GM19025 (cell line): Measurements from ENCODE around the gene NOL11.
"Not testable (repeated sequence)": the region's sequence is repeated elsewhere in the genome, so short reads cannot be mapped to it uniquely, and the experiment has no call there.

ENCODE experiments used
- ATAC-seq: cut with Tn5 transposase; IDR thresholded peaks from one replicate; pipeline ENCODE4 v1.9.1; 2021; ENCODE audit warnings: mild to moderate bottlenecking, low read depth, moderate library complexity; ENCODE audit not compliant: unreplicated experiment

NOL11 gene

GRCh38 chr17:67707442-67707841, 10.3 kb upstream of the NOL11 start:
- ATAC-seq: no peak

DNA sequence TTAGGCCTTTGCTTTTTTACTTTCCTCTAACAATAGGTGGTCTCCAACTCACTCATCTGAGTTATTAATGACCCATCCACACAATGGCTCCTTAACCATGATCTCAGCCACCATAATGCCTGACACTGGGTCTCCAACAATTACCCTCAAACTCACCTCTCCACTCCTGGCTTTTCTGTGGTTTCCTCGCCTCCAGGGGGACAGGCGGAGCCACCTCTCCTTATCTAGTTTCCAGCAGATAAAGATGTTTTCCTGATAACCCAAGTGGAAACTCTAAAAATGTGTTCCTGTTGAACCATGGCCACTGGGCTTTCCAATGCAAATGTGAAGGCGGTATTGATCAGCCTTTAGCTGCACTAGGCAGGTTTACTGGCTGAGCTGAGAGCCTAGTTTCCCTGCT, 9.4 kb upstream of the NOL11 start:
- no peak for ATAC-seq

GRCh38 chr17:67711916-67712315, 5.8 kb upstream of the NOL11 start:
- no peak for ATAC-seq

DNA sequence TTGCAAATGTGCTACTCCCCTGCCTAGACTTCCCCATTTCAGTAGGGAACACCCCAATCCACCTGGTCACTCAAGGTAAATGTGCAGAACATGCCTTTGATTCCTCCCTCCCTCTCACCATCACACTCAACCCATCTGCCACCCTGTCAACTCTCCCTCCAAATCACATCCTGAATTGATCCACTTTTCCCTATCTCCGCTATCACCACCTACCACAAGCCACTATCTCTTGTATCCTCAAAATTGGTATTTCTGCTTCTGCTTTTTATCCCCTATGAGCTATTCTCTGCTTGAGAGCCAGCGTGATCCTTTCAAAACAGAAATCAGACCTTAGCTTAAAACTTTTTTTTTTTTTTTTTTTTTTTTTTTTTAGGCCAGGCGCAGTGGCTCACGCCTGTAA, 5.4 kb upstream of the NOL11 start:
- ATAC-seq: no peak

DNA sequence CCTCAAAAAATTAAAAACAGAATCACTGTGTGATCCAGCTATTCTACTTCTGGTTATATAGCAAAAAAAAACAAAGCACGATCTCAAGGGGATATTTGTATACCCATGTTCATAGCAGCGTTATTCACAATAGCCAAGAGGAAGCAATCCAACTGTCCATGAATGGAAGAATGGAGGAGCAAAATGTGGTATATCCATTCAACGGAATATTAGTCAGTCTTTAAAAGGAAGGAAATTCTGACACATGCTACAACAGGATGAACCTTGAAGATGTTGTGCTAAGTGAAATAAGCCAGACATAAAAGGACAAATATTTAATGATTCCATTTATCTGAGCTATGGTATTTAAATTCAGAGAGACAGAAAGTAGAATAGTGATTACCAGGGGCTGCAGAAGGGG, 4.6 kb upstream of the NOL11 start:
- ATAC-seq: no peak

DNA sequence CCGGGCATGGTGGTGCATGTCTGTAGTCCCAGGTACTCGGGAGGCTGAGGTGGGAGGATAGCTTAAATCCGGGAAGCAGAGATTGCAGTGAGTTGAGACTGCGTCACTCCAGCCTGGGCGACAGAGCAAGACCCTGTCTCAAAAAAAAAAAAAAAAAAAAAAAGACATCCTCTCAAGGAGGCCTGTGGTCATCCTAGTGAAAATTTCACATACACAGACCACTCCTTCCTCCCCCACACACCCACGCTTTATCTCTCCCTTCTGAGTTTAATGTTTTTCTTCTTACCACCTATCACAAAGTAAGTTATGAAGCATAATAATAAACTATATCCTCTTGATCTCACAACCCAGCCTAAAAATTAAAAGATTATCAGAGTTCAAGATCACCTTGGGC, 1.3 kb upstream of the NOL11 start:
- no peak for ATAC-seq

GRCh38 chr17:67717192-67717623, 528 bp upstream of the NOL11 start:
- ATAC-seq: no peak

DNA sequence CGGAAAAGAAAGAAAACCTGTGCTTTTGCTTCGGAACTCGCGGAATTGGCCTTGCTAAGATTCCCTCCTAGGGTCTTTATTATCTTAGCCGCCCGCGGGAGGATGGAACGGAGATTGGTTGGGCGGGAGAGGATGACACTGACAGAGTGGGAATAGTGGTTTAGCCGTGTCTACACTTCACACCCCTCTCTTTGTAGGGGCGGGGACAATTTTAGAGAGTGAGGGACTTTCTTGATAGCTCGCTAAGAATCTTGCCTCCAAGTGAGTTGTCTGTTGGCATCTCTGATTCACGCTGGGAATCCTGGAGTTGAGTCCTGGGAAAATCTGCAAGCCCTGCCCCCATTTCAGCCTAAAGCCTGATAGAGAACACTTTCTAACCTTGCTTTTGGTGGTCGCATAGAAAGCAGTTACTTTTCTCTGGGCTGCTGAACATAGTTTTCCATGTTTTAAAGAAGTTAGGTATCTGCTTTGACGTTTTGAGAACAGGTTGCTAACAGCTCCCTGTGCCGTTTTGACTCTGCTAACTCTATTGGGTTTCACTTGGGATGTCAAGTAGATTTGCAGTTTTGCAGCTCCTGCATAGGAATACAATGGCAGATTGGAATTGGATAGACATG, 697 bp downstream of the NOL11 start:
- no peak for ATAC-seq

DNA sequence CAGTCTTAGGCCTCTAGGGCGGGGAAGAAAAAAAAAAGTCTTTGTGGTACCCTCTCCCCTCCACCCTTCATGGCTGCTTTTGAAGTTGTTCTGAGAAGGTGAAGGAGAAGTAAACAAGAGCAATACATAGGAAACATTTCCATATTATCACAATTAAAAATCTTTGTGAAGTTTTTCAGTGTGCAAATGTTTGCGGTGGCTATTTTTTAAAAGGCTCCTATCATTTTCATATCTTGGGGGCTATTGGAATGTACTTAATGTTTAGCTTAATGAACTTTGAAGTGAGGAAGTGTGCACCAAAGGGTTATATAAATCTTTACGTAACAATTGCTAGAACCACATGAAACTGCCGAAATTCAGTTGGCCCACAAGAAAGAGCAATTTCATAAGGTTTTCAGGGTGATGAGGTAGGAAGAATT, 7.6 kb downstream of the NOL11 start:
- no peak for ATAC-seq

DNA sequence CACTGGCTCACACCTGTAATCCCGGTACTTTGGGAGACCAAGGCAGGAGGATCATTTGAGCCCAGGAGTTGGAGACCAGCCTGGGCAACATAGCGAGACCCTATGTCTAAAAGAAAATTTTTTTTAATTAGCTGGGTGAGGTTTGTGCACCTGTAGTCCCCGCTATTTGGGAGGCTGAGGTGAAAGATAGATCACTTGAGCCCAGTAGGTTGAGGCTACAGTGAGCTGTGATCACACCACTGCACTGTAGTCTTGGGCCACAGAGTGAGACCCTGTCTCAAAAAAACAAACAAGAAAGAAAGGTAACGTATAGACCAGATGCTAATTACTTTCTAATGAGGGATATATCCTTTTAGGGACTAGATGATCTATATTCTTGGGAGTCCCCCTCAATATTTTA, 8.1 kb downstream of the NOL11 start:
- no peak for ATAC-seq

DNA sequence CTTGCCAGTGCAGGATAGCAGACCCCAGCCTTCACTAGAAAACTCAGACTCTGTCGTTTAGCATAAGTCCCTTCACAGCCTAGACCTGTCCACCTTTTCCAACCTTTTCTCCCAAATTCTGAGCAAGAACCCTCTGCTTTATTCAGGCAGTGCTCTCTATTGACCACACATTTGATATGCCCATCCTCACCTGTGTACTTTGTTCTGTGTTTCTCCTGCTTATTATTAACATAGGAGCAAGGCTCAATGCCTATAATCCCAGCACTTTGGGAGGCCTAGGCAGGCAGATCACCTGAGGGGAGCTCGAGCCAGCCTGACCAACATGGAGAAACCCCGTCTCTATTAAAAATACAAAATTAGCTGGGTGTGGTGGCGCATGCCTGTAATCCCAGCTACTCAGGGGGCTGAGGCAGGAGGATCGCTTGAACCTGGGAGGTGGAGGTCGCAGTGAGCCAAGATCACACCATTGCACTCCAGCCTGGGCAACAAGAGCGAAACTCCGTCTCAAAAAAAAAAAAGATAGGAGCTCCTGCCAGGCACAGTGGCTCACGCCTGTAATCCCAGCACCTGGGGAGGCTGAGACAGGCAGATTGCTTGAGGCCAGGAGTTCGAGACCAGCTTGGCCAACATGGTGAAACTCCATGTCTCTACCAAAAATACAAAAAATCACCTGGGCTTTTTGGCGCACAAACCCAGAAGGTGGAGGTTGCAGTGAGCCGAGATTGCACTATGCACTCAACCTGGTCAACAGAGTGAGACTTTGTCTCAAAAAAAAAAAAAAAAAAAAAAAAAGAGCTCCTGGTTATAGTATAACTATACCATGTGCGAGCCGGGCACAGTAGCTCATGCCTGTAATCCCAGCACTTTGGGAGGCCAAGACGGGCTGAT, 9.7 kb downstream of the NOL11 start:
- not testable (repeated sequence) for ATAC-seq

- ATAC-seq: no peak
Observed at GRCh38 chr17:67729903-67730302, 12.2 kb downstream of the NOL11 start.

DNA sequence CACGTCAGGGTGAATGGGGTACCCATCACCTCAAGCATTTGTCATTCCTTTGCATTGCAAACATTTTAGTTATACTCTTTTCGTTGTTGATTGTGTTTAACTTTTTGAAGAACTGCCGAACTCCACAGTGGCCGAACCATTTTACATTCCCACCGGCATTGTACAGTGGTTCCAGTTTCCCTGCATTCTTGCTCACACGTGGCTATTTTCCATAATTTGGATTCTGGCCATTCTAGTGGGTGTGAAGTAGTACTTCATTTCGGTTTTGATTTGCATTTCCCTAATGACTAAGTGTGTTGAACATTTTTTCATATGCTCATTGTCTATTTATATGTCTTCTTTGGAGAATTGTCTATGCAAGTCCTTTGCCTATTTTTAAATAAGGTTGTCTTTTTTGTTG, 13.0 kb downstream of the NOL11 start:
- no peak for ATAC-seq

DNA sequence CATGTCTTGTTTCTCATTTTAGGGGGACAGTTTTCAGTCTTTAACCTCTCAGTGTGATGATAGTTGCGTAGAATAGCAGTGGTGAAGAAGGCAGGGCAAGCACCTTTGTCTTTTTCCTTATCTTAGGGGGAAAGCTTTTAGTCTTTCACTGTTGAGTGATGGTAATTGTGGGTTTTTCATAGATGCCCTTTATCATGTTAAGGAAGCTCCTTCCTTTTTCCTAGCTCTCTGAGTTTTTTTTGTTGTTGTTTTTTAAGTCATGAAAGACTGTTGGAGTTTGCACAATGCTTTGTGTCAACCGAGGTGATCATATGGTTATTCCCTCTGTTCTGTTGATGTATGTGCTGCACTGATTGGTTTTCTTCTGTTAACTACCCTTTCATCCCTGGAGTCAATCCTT, 15.7 kb downstream of the NOL11 start:
- ATAC-seq: no peak

GRCh38 chr17:67737145-67737544, 19.4 kb downstream of the NOL11 start:
- no peak for ATAC-seq

GRCh38 chr17:67742025-67742424, 24.3 kb downstream of the NOL11 start:
- ATAC-seq: no peak

DNA sequence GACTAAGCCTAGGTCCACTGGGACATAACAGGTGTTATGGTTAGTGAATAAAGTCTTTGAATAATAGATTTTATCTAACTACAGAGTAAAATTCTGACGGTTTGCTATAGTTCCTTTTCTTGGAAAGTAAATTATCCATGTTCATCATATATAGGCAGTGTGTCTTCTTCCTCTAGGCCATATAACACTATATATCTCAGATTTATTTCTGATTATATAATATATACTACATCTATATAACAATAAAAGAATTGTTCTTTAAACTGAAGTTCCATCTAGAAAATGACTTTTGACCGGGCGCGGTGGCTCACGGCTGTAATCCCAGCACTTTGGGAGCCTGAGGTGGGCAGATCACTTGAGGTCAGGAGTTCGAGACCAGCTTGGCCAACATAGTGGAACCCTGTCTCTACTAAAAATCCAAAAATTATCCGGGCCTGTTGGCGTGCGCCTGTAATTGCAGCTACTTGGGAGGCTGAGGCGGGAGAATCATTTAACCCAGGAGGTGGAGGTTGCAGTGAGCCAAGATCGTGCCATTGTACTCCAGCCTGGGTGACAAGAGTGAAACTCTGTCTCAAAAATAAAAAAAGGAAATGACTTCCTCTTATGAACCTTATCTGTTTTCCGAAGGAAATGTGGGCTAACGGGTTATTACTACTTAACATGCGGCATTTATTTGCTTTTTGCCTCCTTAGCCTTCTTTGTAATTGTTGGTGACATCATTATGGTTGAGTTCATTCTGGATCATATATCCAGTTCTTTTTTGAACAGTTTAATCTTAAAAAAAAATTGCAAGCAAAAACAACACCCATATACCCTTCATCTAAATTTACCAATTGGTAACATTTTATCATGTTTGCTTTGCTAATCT, 29.2 kb downstream of the NOL11 start:
- no peak for ATAC-seq

DNA sequence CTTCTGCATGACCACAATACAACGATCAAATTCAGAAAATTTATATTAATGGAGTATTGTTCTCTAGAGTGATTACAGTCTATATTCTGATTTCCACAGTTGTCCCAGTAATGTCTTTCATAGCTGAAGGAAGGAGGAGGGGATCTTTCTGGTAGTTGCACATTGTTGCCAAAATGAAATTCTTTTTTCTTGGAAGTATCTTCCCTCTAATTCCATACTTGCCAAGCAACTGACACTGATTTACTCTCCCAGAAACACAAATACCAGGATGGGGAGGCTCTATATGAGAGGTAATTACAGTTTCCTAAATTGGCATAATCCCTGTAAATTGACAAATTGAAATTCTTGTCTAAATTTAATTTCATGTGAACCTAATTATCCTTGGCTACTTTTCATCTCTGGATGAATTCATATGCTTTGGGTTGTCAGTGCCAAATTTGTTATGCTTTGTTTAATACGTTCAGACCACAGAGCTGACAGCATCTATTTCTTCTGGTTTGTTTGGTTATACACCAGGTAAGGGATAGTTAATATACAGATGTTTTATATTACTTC, 30.0 kb downstream of the NOL11 start:
- no peak for ATAC-seq

DNA sequence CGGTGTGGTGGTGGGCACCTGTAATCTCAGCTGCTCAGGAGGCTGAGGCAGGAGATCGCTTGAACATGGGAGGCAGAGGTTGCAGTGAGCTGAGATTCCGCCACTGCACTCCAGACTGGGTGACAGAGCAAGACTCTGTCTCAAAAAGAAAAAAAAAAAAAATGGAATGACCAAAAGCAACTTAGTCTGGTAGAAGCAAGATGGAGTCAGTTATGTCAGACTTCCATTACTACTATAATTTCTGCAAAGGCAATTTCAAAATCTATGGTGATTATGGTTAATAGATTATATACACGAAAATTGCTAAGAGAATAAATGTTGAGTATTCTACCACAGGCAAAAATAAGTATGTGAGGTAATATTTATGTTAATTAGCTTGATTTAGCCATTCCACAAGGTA, 32.3 kb downstream of the NOL11 start:
- ATAC-seq: no peak

DNA sequence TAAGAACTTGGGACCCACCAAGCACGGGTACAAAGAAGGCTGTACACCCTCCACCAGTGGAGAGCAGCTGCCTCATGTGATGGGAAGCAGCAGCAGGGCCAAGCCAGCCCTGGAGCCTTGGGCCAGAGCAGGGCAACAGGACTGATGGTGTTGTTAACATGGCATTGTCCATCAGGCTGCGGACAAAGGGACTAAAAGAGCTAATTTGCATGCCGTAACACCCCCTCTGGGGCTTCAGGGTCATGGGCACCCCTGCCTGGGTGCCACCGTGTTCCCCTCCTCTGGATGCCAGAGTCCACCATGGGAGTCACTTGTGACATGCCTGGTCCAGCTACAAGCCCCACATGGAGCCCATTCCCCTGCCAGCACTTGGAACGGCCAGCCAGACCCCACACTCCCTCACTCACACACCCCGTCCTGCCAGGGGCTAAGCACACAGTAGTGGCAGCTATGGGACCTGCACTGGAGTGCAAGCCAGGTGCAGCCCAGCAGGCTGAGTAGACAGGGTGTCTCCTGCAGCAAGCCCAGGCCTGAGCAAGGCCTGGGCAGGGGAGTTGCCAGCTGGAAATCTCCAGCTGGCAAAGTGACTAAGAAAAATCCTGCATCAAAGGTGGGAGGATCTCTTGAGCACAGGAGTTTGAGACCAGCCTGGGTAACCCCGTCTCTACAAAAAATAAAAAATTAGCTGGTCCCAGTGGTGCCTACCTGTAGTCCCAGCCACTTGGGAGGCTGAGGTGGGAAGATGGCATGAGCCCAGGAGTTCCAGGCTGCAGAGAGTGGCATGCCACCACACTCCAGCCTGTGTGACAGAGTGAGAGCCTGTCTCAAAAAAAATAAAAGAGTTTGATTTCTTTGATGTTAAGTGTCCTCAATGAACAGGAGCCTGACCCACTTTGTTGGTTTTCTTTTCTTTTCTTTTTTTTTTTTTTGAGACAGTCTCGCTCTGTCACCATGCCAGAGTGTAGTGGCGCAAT, 33.7 kb downstream of the NOL11 start:
- no peak for ATAC-seq
